Neural cell (in vitro differentiated cells): ENCODE measurements around the gene PTGIR. TPM values are rescaled to one million over a fixed set of nuclear protein-coding genes. Genes with fewer than 3 reads are reported as not detected.

ENCODE experiments used
- H2AFZ ChIP-seq: fragments of 200-600, 300-800 bp; sonication (generic), shearing (Covaris generic); 2 replicates; pipeline ENCODE4 v1.6.0; 2014; ENCODE audit warnings: low read depth, mild to moderate bottlenecking, antibody characterized with exemption, low read length, moderate library complexity
- H3F3A ChIP-seq: fragments of 200-600 bp; shearing (Covaris generic); 2 replicates; pipeline ENCODE4 v1.6.1; 2016; ENCODE audit warnings: mild to moderate bottlenecking, moderate library complexity, mixed read lengths, antibody characterized with exemption, low read length; ENCODE audit not compliant: insufficient read depth, poor library complexity, severe bottlenecking
- H3K27ac ChIP-seq: fragments of 200-600, 300-800 bp; sonication (generic), shearing (Covaris generic); 2 replicates; pipeline ENCODE4 v1.5.1; 2014; ENCODE audit warnings: mild to moderate bottlenecking, low read length, moderate library complexity
- H3K27me3 ChIP-seq: fragments of 300-800, 200-600 bp; sonication (generic), shearing (Covaris generic); 2 replicates; pipeline ENCODE4 v1.6.0; 2014; ENCODE audit warnings: mild to moderate bottlenecking, low read depth, low read length, moderate library complexity; ENCODE audit not compliant: insufficient read depth
- H3K36me3 ChIP-seq: fragments of 300-800, 200-600 bp; sonication (generic), shearing (Covaris generic); 2 replicates; pipeline ENCODE4 v1.5.1; 2014; ENCODE audit warnings: mild to moderate bottlenecking, antibody characterized with exemption, low read length, moderate library complexity; ENCODE audit not compliant: insufficient read depth
- H3K4me2 ChIP-seq: fragments of 300-800, 200-600 bp; sonication (generic), shearing (Covaris generic); 2 replicates; pipeline ENCODE4 v1.6.0; 2014; ENCODE audit warnings: mild to moderate bottlenecking, low read length
- H3K4me3 ChIP-seq: fragments of 300-800, 200-600 bp; sonication (generic), shearing (Covaris generic); 2 replicates; pipeline ENCODE4 v1.5.1; 2014; ENCODE audit warnings: mild to moderate bottlenecking, low read length, moderate library complexity
- H3K79me2 ChIP-seq: fragments of 200-600 bp; shearing (Covaris generic); replicated peaks from 2 replicates; pipeline ENCODE4 v1.6.0; 2014; ENCODE audit warnings: mild to moderate bottlenecking, low read length, moderate library complexity; ENCODE audit not compliant: insufficient read depth
- H3K9ac ChIP-seq: fragments of 300-800, 200-600 bp; sonication (generic), shearing (Covaris generic); 2 replicates; pipeline ENCODE4 v1.6.1; 2016; ENCODE audit warnings: mild to moderate bottlenecking, low read length, mixed read lengths
- H3K9me2 ChIP-seq: fragments of 200-600 bp; shearing (Covaris generic); 2 replicates; pipeline ENCODE4 v1.6.1; 2016; ENCODE audit warnings: mild to moderate bottlenecking, low read length, mixed read lengths; ENCODE audit not compliant: insufficient read depth
- H3K9me3 ChIP-seq: fragments of 200-600, 300-800 bp; sonication (generic), shearing (Covaris generic); 2 replicates; pipeline ENCODE4 v1.6.1; 2016; ENCODE audit warnings: mild to moderate bottlenecking, mixed run types, low read length, moderate library complexity, mixed read lengths
- H4K20me1 ChIP-seq: fragments of 200-600 bp; shearing (Covaris generic); 2 replicates; pipeline ENCODE4 v1.6.1; 2016; ENCODE audit warnings: mild to moderate bottlenecking, mixed run types; ENCODE audit not compliant: insufficient read depth
- CTCF ChIP-seq: fragments of 450-650 bp; IDR thresholded peaks from 2 replicates; pipeline ENCODE4 v1.5.1; 2014; ENCODE audit warnings: antibody characterized with exemption, mild to moderate bottlenecking, moderate library complexity; ENCODE audit not compliant: poor library complexity, severe bottlenecking
- EP300 ChIP-seq: fragments of 450-650 bp; conservative IDR thresholded peaks from 2 replicates; pipeline ENCODE4 v1.6.1; 2014; ENCODE audit warnings: antibody characterized with exemption, mild to moderate bottlenecking, moderate library complexity; ENCODE audit not compliant: poor library complexity, severe bottlenecking
- EZH2 ChIP-seq: fragments of 200-600, 300-800 bp; shearing (Covaris generic), sonication (generic); IDR thresholded peaks from 2 replicates; pipeline ENCODE4 v1.6.1; 2014; ENCODE audit warnings: antibody characterized with exemption, low read length, borderline replicate concordance, mild to moderate bottlenecking; ENCODE audit not compliant: insufficient read depth, poor library complexity, severe bottlenecking
- MXI1 ChIP-seq: fragments of 450-650 bp; conservative IDR thresholded peaks from 2 replicates; pipeline ENCODE4 v1.6.1; 2014; ENCODE audit warnings: antibody characterized with exemption, mild to moderate bottlenecking; ENCODE audit not compliant: poor library complexity, severe bottlenecking
- POLR2AphosphoS5 ChIP-seq: IDR thresholded peaks from 2 replicates; pipeline ENCODE4 v1.6.1; 2012
- RAD21 ChIP-seq: fragments of 450-650 bp; conservative IDR thresholded peaks from 2 replicates; pipeline ENCODE4 v1.6.1; 2014; ENCODE audit warnings: antibody characterized with exemption, mild to moderate bottlenecking, moderate library complexity
- SMC3 ChIP-seq: fragments of 450-650 bp; conservative IDR thresholded peaks from 2 replicates; pipeline ENCODE4 v1.6.1; 2014; ENCODE audit warnings: antibody characterized with exemption, mild to moderate bottlenecking, moderate library complexity; ENCODE audit not compliant: poor library complexity
- TAF1 ChIP-seq: IDR thresholded peaks from 2 replicates; pipeline ENCODE4 v1.6.1; 2012; ENCODE audit warnings: low read depth
- polyA plus RNA-seq: library from polyadenylated mRNA; depleted of rRNA; stranded (reverse); fragments of >200 nt; gene quantifications from 2 replicates; pipeline ENCODE4 v1.2.3, GENCODE V29; 2014
- TF ChIP-seq, protein P1 (sequence below): IDR thresholded peaks from 2 replicates; pipeline ENCODE4 v1.6.1; 2012; ENCODE audit warnings: borderline replicate concordance

The PTGIR gene
- polyA plus RNA-seq, 1 donor from 2014 or later: not detected

- Histone ChIP-seq H3F3A (no peaks in the 10 kb centered on the region), H3K36me3 (no peaks in the 10 kb centered on the region), H3K27ac (no peak overlapping the region), H4K20me1 (no peaks in the 10 kb centered on the region), H3K27me3 (no peaks in the 10 kb centered on the region), H3K4me2 (no peak overlapping the region), H3K9me2 (no peaks in the 10 kb centered on the region), H3K9ac (no peak overlapping the region), H3K79me2 (no peaks in the 10 kb centered on the region), H3K4me3 (no peak overlapping the region), H3K9me3 (no peaks in the 10 kb centered on the region), H2AFZ (no peak overlapping the region)
- TF ChIP-seq EP300 (no peak), SMC3 (peak; percentile 70), CTCF (peak; percentile 63), EZH2 (no peak), RAD21 (peak; percentile 62), POLR2AphosphoS5 (no peak), TAF1 (no peak), MXI1 (no peak)
- TF ChIP-seq, protein P1, sequence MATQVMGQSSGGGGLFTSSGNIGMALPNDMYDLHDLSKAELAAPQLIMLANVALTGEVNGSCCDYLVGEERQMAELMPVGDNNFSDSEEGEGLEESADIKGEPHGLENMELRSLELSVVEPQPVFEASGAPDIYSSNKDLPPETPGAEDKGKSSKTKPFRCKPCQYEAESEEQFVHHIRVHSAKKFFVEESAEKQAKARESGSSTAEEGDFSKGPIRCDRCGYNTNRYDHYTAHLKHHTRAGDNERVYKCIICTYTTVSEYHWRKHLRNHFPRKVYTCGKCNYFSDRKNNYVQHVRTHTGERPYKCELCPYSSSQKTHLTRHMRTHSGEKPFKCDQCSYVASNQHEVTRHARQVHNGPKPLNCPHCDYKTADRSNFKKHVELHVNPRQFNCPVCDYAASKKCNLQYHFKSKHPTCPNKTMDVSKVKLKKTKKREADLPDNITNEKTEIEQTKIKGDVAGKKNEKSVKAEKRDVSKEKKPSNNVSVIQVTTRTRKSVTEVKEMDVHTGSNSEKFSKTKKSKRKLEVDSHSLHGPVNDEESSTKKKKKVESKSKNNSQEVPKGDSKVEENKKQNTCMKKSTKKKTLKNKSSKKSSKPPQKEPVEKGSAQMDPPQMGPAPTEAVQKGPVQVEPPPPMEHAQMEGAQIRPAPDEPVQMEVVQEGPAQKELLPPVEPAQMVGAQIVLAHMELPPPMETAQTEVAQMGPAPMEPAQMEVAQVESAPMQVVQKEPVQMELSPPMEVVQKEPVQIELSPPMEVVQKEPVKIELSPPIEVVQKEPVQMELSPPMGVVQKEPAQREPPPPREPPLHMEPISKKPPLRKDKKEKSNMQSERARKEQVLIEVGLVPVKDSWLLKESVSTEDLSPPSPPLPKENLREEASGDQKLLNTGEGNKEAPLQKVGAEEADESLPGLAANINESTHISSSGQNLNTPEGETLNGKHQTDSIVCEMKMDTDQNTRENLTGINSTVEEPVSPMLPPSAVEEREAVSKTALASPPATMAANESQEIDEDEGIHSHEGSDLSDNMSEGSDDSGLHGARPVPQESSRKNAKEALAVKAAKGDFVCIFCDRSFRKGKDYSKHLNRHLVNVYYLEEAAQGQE: no peak
These were observed 8.1 kb downstream of the PTGIR start for GRCh38 chr19:46616631-46617322.

DNA sequence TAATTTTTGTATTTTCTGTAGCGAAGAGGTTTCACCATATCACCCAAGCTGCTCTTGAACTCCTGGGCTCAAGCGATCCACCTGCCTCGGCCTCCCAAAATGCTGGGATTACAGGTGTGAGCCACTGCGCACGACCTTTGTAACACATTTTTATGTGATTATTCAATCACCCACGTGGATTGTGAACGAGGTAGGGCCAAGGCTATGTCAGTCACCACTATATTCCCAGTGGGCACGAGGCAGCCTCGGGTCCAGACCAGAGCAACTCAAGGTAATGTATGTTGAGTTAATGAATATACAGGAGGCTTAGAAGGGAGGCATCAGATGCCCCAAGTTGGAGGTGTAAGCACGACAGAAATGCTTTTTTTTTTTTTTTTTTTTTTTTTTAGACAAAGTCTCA is 8.9 kb downstream of the PTGIR start:
- Histone ChIP-seq H3K9me3 (no peaks in the 10 kb centered on the region), H3K36me3 (no peaks in the 10 kb centered on the region), H3K27me3 (no peaks in the 10 kb centered on the region), H3F3A (no peaks in the 10 kb centered on the region), H3K4me3 (no peak overlapping the region), H4K20me1 (no peaks in the 10 kb centered on the region), H2AFZ (no peak overlapping the region), H3K9me2 (no peaks in the 10 kb centered on the region), H3K79me2 (no peaks in the 10 kb centered on the region), H3K27ac (no peak overlapping the region), H3K4me2 (no peak overlapping the region), H3K9ac (no peak overlapping the region)
- TF ChIP-seq CTCF (no peak), TAF1 (no peak), EP300 (no peak), MXI1 (no peak), SMC3 (no peak), RAD21 (no peak), EZH2 (no peak)
- TF ChIP-seq, protein P1: no peak
